ENCODE measurements around the gene IP6K1.
"Not testable (repeated sequence)": the region's sequence is repeated elsewhere in the genome, so short reads cannot be mapped to it uniquely, and the experiment has no call there.

IP6K1 gene

DNA sequence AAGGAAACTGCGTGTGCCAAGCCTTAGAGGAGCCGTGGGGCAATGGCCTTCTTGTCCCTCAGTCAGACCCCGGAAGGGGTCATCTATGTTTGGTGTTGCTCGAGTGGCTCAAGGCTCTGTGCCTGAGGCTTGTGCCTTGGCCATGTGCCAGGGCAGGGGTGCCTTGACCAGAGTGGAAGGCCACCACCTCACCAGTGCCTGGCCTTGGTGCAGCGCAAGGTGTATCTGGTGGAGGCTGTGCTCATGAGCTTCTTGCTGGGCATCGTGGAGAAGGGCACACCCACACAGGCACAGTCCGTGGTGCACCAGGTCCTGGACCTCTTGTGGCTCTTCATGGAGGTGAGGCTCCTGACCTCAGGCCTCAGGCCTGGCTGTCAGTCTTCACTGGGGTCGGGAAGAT is 86.3 kb downstream of the IP6K1 start:
- in situ Hi-C loops (cut with MboI; ENCODE audit: low sequenced_read_pairs), result loop anchor here (5.0 kb wide), 1 partner anchor 132 kb away; no protein-coding TSS in a partner anchor

DNA sequence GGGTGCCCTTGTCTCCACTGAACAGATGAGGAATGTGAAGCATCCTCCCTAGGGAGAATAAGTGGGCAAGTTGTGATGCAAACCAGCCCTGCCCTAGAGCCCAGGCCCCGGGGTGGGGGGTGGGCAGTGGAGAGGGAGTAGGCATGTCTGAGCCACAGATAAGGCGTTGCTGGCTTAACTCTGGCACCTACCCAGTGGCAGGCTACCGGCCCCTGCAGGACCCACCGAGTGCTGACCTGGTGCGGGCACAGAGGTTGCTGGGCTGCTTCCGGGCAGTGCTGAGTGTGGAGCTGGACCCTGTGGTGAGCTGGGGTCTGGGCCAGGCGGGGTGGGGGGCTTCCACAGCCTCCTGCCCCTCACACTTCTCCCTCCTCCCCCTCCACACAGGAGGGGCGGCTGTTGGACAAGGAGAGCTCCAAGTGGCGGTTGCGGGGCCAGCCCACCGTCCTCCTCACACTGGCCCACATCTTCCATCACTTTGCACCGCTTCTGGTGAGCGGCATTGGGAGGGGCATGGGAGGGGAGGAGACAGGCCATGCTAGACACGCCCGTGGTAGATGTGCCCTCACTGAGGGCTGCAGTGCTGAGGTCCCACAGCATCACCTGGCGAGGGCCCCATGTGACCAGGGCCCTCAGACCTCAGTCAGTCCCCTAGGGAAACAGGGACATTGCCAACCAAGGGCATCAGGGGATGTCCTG is 86.9 kb downstream of the IP6K1 start:
- Histone ChIP-seq H3K9me3 (no peaks in the 10 kb centered on the region), H3K36me3 (replicated peaks) (peaks cover 17% of the 10 kb centered on the region; the same call in 1 of the 2 replicates), H3K4me3 (no peak overlapping the region), H3K27me3 (ENCODE audit: low read depth) (no peaks in the 10 kb centered on the region), H3K4me1 (no peaks in the 10 kb centered on the region)
- in situ Hi-C loops (cut with MboI; ENCODE audit: low sequenced_read_pairs), result no loop called here
- DNase-seq (ENCODE audit: low spot score in 2 of 2), result no peak

More for the DNA sequence above, 86.3 kb downstream of the IP6K1 start:
- H3K36me3 ChIP-seq (replicated peaks), result peaks cover 20% of the 10 kb centered on the region
- no peaks in the 10 kb centered on the region for H3K9me3 ChIP-seq
- DNase-seq (ENCODE audit: low spot score in 2 of 2), result no peak
- no peaks in the 10 kb centered on the region for H3K27me3 ChIP-seq (ENCODE audit: low read depth)
- H3K4me1 ChIP-seq, result no peaks in the 10 kb centered on the region
- no peak overlapping the region for H3K4me3 ChIP-seq

DNA sequence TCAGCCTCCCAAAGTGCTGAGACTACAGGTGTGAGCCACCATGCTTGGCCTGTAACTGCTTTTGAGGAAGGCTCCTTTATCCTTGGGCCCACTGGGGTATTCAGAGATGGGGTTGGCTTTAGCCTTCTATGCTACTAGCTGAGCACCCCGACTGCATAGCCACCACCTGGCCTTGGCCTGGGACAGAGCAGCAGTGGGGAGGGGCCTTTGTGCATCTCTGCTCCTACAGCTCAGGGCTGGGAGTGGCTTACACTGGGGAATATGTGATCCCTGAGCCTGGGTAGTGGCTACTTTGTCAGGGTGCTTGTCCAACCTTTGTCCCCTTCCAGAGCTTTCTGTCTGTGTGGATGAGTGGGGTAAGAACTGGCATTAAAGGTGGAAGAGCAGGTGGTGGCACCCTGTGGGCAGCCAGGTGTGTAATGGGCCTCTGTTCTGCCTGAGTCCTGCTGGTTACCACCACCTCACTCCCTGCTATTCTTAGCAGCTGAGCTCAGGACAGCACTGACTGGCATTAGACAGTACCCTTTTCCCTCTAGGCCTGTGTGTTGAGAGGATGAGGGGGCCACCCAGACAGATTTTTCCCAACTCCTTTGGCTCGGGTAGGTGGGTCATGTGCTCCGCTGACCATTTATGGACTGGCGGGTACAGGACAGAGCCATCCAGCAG is 90.9 kb downstream of the IP6K1 start:
- H3K4me1 ChIP-seq; H3K9me3 ChIP-seq; in situ Hi-C loops (cut with MboI; ENCODE audit: low sequenced_read_pairs); H3K36me3 ChIP-seq (replicated peaks); H3K4me3 ChIP-seq; DNase-seq (ENCODE audit: low spot score in 2 of 2); H3K27me3 ChIP-seq (ENCODE audit: low read depth): not testable (repeated sequence)

DNA sequence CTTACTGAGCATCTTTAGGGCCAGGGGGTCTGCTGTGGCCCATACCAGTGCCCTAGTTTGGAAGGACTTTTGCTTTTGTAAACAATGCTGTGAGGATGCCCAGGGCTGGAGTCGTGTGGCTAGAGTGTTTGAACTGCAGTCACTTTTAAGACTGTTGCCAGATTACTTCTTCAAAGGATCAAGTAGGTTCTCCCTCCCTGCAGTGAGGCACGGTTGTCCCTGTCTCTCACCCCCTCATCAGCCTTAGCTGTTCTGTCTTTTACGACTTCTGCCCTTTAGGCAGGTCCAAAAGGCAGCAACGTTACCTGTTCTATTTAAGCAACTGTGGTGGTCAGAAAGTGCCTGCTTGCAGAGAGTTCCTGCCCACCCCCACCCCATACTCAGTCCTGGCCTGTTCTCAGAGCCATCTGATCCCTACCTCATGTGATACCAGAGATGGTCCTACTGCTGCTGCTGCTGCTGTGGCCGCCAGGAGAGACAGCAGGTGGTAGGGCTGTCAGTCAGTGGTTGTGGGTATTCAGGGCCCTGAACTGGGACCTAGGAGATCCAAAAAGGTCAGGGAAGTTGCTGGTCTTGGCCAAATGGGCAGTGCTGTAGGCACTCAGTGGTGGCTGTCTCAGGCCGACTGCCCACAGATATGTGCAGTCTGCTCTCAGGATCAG is 91.8 kb downstream of the IP6K1 start:
- H3K4me1 ChIP-seq; in situ Hi-C loops (cut with MboI; ENCODE audit: low sequenced_read_pairs); H3K27me3 ChIP-seq (ENCODE audit: low read depth); H3K9me3 ChIP-seq; H3K4me3 ChIP-seq; H3K36me3 ChIP-seq (replicated peaks); DNase-seq (ENCODE audit: low spot score in 2 of 2): not testable (repeated sequence)

DNA sequence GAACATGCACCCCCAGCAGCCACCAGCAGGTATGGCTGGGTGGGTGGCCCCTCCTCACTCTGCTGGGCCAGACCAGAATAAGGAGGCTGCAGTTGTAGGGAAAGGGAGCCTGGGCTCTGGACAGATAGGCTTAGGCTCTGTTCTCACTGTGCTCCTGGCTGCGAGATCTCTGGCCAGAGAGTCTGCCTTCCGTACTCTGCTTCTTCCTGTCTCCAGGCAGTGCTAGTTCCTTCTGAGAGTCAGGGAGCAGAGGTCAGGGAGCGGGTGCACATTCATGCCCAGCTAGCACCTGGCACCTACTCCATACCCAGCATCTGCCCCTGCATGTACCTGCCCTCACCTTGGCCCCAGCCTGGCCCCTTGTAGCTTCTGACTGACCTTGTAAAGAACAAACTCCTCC is 94.9 kb downstream of the IP6K1 start:
- DNase-seq (ENCODE audit: low spot score in 2 of 2), result not testable (repeated sequence)

DNA sequence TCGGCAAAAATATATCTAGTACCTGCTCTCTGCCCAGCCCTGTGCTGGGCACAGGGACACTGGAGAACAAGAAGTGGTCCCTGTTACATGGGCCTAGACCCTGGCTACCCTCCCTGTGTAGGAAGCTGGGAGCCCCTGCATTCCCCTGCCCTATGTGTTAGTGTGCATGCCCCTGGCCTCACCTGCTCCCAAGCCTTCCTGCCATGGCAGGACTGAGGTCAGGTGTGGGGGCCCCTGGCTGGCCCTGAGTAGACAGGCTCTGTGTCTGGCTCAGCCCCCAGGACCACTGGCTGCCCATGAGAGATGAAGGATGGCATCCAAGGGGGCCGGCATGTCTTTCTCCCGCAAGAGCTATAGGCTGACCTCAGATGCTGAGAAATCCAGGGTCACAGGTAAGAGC is 95.5 kb downstream of the IP6K1 start:
- H3K9me3 ChIP-seq; DNase-seq (ENCODE audit: low spot score in 2 of 2); H3K4me1 ChIP-seq; H3K4me3 ChIP-seq; H3K27me3 ChIP-seq (ENCODE audit: low read depth); in situ Hi-C loops (cut with MboI; ENCODE audit: low sequenced_read_pairs); H3K36me3 ChIP-seq (replicated peaks): not testable (repeated sequence)

More for the DNA sequence above, 94.9 kb downstream of the IP6K1 start:
- H3K9me3 ChIP-seq; in situ Hi-C loops (cut with MboI; ENCODE audit: low sequenced_read_pairs); H3K36me3 ChIP-seq (replicated peaks); H3K4me3 ChIP-seq; H3K27me3 ChIP-seq (ENCODE audit: low read depth); H3K4me1 ChIP-seq: not testable (repeated sequence)

DNA sequence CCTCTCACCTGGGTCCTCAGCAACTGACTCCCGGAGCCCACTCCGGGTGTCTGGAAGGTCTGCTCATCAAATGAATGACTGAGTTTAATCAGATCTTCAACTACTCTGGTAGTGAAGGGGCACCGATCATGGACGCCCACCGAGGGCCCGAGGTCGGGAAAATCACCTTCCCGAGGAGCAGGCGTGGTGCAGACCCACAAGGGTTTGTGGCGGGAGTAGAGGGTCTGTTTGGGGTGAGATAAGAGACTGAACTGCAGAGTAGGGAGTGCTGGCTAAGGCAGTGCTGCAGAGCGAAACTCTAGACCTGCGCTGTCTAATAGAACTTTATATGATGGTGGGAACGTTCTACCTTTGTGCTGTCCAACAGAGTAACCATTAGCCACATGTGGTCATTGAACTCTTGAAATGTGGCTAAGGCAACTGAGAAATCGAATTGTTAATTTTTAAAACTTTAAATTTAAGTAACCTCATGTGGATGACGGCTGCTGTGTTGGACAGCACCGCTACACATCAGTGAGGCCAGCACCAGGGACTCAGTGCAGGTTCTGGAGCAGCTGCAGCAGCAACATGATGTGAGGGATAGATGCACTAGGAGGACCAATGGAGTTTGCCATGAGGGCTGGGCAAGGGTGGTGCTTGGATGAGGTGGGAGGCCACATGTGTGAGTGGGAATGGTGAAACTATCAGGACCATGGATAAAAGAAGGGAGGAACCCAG is 96.3 kb downstream of the IP6K1 start:
- DNase-seq (ENCODE audit: low spot score in 2 of 2); H3K4me1 ChIP-seq; in situ Hi-C loops (cut with MboI; ENCODE audit: low sequenced_read_pairs); H3K9me3 ChIP-seq; H3K27me3 ChIP-seq (ENCODE audit: low read depth); H3K36me3 ChIP-seq (replicated peaks): not testable (repeated sequence)
- peak overlapping the region; percentile 96 for H3K4me3 ChIP-seq

DNA sequence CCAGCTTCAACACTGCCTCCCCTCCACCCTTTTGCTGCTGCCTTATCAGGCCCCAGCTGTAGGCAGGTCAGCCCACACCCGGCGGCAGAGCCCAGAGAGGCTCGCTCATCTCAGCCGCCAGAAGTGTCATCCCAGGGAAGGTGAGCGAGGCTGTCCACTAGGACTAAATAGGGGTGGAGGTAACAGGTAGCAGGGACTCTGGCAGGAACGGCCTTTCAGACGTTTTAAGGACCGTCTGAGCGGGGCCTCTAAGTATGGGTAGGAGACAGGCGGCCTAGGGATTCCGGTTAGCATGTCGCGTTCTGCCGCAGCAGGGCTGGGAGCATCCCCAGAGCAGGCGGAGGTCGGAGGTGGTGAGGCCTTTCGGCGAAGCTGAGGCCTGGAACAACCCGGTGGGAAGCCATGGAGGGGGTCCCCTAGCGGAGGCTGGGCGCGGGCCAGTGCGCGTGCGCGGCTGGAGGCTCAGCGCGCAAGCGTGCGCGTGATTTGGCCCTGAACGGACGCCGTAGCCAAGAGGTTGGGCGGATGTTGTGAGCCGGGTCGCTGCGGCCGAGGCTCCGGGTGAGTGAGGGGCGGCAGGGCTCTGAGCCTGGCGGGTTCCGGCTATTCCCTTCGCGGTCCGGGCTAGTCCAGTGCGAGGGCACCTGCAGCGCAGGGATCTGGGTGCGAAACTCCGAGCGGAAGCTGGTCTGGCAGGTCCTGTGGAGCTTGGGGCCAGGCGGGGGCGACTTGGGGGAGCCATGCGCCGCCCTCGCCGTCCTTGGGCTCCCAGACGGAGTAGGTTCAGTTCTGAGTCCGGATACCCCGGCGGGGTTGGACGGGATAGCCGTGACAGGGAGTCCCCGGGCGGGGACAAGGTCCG is 97.1 kb downstream of the IP6K1 start, which contains the start of the genes MST1 and RNF123:
MST1 (minus strand) TSS at position 429 of the 862 bp plus-strand sequence. CDS start 783 bp downstream, outside the sequence.
RNF123 (plus strand) TSS at position 512 of the 862 bp plus-strand sequence. CDS start 1,609 bp downstream, outside the sequence.
- Histone ChIP-seq H3K9me3 (no peaks in the 10 kb centered on the region), H3K4me1 (no peaks in the 10 kb centered on the region), H3K27me3 (ENCODE audit: low read depth) (no peaks in the 10 kb centered on the region), H3K4me3 (peak within 1 kb of the TSS; percentile 96), H3K36me3 (replicated peaks) (no peaks in the 10 kb centered on the region; the same call in 1 of the 2 replicates)
- DNase-seq (ENCODE audit: low spot score in 2 of 2), result peak; percentile 76 to 95
- in situ Hi-C loops (cut with MboI; ENCODE audit: low sequenced_read_pairs), result no loop called here

DNA sequence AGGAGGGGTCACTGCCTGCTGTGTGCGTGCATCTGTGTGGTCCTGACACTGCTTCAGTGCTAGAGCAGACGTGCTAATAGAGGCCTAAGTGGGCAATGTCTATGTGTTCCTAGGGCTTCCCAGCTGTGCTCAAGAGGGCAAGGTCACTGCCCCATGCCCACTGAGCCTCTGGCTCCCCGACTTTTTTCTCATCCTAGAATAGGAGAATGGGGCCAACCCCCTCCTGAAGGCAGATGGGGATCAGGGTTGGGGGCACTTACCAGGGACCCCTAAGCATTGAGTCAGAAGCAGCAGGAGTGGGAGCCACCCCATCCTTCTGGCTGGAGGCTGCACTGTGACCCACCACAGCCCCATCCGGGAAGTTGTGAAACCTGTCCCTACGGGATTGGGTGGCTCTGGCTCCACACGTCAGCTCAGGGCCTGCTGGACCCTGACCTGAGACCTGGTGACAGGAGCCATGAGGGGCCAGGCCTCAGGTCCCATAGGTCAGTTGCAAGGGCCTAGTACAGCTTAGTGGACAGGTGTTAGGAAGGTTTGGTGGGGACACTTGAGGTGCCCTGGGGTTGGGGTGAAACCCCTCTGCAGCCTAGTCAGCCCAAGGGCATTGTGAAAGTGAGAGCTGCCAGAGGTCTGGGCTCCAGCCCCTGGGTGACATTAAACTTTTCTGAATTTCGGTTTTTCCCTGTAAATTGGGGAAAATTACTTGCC is 97.8 kb downstream of the IP6K1 start:
- H3K27me3 ChIP-seq (ENCODE audit: low read depth); in situ Hi-C loops (cut with MboI; ENCODE audit: low sequenced_read_pairs); H3K9me3 ChIP-seq; H3K36me3 ChIP-seq (replicated peaks); H3K4me1 ChIP-seq; DNase-seq (ENCODE audit: low spot score in 2 of 2): not testable (repeated sequence)
- peak overlapping the region; percentile 96 for H3K4me3 ChIP-seq

DNA sequence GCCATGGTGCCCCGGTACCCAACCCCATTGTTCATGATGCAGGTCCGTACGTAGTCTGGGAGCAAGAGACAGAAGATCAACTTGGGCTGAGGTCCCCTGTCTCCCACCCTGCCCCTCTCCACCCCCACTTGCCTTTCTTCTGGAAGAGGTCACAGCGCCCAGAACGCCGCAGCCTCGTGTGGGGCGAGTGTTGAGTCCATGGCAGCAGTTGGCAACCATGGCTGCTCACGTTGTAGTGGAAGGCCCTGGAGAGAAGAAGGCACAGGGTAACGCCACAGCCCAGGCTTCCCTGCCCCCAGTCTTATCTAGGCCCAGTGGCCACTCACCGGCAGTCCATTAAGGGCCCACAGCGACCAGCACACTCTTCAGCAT is 98.9 kb downstream of the IP6K1 start:
- in situ Hi-C loops (cut with MboI; ENCODE audit: low sequenced_read_pairs); H3K4me1 ChIP-seq; H3K9me3 ChIP-seq; DNase-seq (ENCODE audit: low spot score in 2 of 2); H3K27me3 ChIP-seq (ENCODE audit: low read depth); H3K4me3 ChIP-seq: not testable (repeated sequence)
- peaks cover 15% of the 10 kb centered on the region for H3K36me3 ChIP-seq (replicated peaks)

DNA sequence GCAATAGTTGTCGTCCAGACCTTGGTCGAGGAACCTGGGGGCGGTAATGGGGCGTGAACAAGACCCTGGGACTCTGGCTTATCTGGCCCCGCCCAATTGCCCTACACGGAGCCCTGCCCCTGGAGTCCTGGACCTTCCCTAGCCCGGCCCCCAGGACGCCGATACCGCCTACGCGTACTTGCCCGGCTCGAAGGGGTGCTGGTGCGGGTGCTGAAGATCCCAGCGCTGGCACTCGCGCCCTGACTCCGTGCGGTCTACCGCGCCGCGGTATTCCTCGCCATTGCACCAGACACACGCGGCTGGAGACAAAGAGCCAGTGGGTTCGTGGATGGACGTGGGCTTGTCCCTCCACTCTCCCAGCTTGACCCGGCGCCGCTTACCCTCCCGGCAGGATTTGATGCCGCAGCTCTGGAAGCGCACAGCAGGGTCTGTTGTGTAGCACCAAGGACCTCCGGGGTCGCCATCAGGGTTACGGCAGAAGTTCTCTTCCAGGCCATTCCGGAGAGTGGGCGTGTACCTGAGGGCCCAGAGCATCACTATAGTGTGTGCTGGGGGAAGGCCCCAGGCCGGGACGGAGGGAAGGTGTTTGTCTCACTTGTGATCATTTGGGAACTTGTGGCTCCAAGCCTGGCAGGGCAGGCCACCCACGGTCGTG is 99.4 kb downstream of the IP6K1 start:
- peaks cover 20% of the 10 kb centered on the region for H3K36me3 ChIP-seq (replicated peaks)
- H3K4me3 ChIP-seq; H3K9me3 ChIP-seq; H3K4me1 ChIP-seq; DNase-seq (ENCODE audit: low spot score in 2 of 2); H3K27me3 ChIP-seq (ENCODE audit: low read depth); in situ Hi-C loops (cut with MboI; ENCODE audit: low sequenced_read_pairs): not testable (repeated sequence)

DNA sequence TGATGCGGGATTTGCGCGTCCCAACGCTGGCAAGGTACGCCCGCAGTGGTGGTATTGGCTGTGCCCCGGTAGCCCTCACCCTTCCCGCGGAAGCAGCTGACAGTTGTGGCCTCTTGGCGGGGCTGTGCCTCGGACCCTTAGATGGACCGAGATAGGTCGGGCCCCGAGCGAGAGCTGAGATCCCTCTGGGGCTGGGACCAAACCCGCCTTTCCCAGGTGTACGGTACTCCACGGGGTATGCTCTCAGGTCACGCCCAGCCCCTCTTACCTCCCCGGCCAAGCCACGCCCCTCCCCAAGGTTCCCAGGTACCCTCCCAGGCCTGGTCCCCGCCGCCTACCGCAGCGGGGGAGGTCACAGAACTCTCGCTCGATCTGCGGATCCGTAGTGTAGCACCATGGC is 100.0 kb downstream of the IP6K1 start:
- DNase-seq (ENCODE audit: low spot score in 2 of 2); H3K9me3 ChIP-seq; H3K4me3 ChIP-seq; H3K4me1 ChIP-seq; in situ Hi-C loops (cut with MboI; ENCODE audit: low sequenced_read_pairs); H3K27me3 ChIP-seq (ENCODE audit: low read depth): not testable (repeated sequence)
- peaks cover 26% of the 10 kb centered on the region for H3K36me3 ChIP-seq (replicated peaks)

Data from HAP-1 (cell line).